Spleen (tissue), 3 donors: ENCODE measurements around the gene PLA2G10.
"Not testable (repeated sequence)": the region's sequence is repeated elsewhere in the genome, so short reads cannot be mapped to it uniquely, and the experiment has no call there.

Experiments used
- POLR2A ChIP-seq, 3 donors: fragments of 450-650 bp; IDR thresholded peaks; one replicate each; pipeline ENCODE4 v1.5.1; 2017; ENCODE audit warnings: antibody characterized with exemption in 3 of 3, mild to moderate bottlenecking in 1 of 3
- POLR2AphosphoS5 ChIP-seq, 3 donors: sonication (generic); formaldehyde crosslinking; IDR thresholded peaks; one replicate each; pipeline ENCODE4 v1.5.1; 2017; ENCODE audit warnings: antibody characterized with exemption in 3 of 3

DNA sequence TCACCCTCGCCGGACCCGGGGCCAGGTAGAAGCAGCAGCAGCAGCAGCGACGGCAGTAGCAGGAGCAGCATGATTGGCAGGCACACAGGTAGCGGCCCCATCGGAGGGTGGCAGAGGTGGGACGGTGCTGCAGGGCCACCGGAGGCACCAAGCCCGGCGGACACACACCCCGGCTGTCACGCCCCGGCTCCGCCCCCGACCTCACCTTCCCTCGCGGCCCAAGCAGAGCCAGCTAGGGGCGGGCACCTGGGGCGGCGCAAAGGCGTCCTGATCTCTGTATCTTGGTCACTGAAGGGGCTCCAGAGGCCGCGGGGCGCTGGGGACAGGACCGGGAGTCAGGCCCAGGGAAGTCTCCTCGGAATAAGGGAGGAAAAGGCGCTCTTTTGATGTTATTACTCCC lies at the start of gene PLA2G10:
- not testable (repeated sequence) for TF ChIP-seq POLR2AphosphoS5, POLR2A (IDR thresholded peaks at IDR 0.05)
